Epithelial cell of proximal tubule (primary cell): Measurements from ENCODE around the gene GRK4. TPM values are rescaled to one million over a fixed set of nuclear protein-coding genes. Genes with fewer than 3 reads are reported as not detected.

Experiments used
- DNase-seq: peaks from one replicate; pipeline ENCODE4 v3.0.0-alpha.2; 2011; ENCODE audit warnings: low read depth
- H3K4me3 ChIP-seq: 2 replicates; pipeline ENCODE4 v1.5.1; 2011; ENCODE audit warnings: low read depth, mild to moderate bottlenecking, low read length
- CTCF ChIP-seq: conservative IDR thresholded peaks from 2 replicates; pipeline ENCODE4 v1.5.1; 2012; ENCODE audit warnings: low read depth, mild to moderate bottlenecking, low read length
- total RNA-seq: library from RNA; depleted of rRNA; stranded (reverse); fragments of >200 nt; gene quantifications from 2 replicates; pipeline ENCODE4 v1.2.3, GENCODE V29; 2015

The GRK4 gene
- total RNA-seq, 1 donor from 2014 or later = 1.3 TPM

DNA sequence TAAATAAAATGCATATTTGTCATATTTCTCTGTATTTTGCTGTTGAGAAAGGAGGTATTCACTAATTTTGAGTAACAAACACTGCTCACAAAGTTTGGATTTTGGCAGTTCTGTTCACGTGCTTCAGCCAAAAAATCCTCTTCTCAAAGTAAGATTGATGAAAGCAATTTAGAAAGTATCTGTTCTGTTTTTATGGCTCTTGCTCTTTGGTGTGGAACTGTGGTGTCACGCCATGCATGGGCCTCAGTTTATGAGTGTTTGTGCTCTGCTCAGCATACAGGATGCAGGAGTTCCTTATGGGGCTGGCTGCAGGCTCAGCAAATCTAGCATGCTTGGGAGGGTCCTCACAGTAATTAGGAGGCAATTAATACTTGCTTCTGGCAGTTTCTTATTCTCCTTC lies 114.4 kb downstream of the GRK4 start:
- no peak for DNase-seq
- no peak for TF ChIP-seq CTCF
- no peak overlapping the region for H3K4me3 ChIP-seq

- TF ChIP-seq CTCF = no peak
- DNase-seq = no peak
- no peak overlapping the region for H3K4me3 ChIP-seq
Measured at GRCh38 chr4:3079694-3080123, 116.3 kb downstream of the GRK4 start.

DNA sequence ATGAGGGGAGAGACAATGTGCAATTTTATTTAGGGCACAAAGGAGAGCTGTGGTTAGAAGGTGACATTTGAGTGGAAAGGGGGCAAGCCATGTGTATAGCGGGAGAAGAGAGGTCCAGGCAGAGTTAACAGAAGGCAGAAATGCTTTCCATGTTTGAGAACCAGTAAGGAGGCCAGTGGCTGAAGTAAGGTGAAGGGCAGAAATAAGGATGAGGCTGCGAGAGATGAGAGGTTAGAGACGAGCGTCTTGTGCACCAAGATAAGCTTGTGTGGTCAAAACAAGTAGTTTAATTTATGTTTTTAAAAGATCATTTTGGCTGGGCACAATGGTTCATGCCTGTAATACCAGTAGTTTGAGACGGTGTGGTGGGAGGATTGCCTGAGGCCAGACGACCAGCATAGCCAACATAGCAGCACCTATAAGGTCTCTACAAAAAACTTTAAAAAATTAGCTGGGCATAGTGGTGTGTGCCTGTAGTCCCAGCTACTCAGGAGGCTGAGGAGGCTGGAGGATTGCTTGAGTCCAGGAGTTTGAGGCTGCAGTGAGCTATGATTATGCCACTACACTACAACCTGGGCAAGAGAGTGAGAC lies 119.6 kb downstream of the GRK4 start:
- no peak for TF ChIP-seq CTCF
- DNase-seq = no peak
- H3K4me3 ChIP-seq = no peak overlapping the region

GRCh38 chr4:3083732-3084131 lies 120.4 kb downstream of the GRK4 start:
- no peak for TF ChIP-seq CTCF
- no peak for DNase-seq

GRCh38 chr4:3085948-3086670 lies 122.7 kb downstream of the GRK4 start:
- TF ChIP-seq CTCF = no peak
- DNase-seq = no peak
- no peak overlapping the region for H3K4me3 ChIP-seq

More at GRCh38 chr4:3083732-3084131, 120.4 kb downstream of the GRK4 start:
- no peak overlapping the region for H3K4me3 ChIP-seq

GRCh38 chr4:3087115-3087797 lies 123.9 kb downstream of the GRK4 start:
- no peak for DNase-seq
- H3K4me3 ChIP-seq = no peak overlapping the region
- TF ChIP-seq CTCF = no peak

Other genes starting within 250 kb of the GRK4 start
- 76.7 and 77.4 TPM in 2 replicates for gene TNIP2, start 207.2 kb upstream of the GRK4 start, total RNA-seq
- gene SH3BP2, start 170.5 kb upstream of the GRK4 start, total RNA-seq = 32.3 and 53.3 TPM in 2 replicates
- 153 and 222 TPM in 2 replicates for gene ADD1, start 119.7 kb upstream of the GRK4 start, total RNA-seq
- 26.0 and 35.1 TPM in 2 replicates for gene NOP14, start 165 bp upstream of the GRK4 start, total RNA-seq
- not detected in 2 replicates for gene HTT-AS, start 111.0 kb downstream of the GRK4 start, total RNA-seq
- 29.4 and 32.5 TPM in 2 replicates for gene HTT, start 111.1 kb downstream of the GRK4 start, total RNA-seq